Vagina (tissue), 2 donors: ENCODE data around the gene NUDT16.

ENCODE experiments used
- CTCF ChIP-seq, 3 experiments: fragments of 450-650 bp in 2 of 3; fragments of 200-600 bp in 1 of 3; sonication (generic) in 1 of 3; IDR thresholded peaks; one replicate each; pipeline ENCODE4 v1.5.1; 2017 to 2019; ENCODE audit warnings: antibody characterized with exemption in 3 of 3, mild to moderate bottlenecking in 2 of 3, moderate library complexity in 2 of 3
- POLR2A ChIP-seq, 2 donors: fragments of 450-650 bp; IDR thresholded peaks; one replicate each; pipeline ENCODE4 v1.6.1; 2017; ENCODE audit warnings: antibody characterized with exemption in 2 of 2, mild to moderate bottlenecking in 2 of 2, moderate library complexity in 2 of 2

GRCh38 chr3:131356006-131356595, 25.5 kb upstream of the NUDT16 start:
- TF ChIP-seq CTCF (IDR thresholded peaks at IDR 0.05) (no peak), POLR2A (IDR thresholded peaks at IDR 0.05) (no peak)
